ENCODE data around the gene AGPAT4.

AGPAT4 gene

DNA sequence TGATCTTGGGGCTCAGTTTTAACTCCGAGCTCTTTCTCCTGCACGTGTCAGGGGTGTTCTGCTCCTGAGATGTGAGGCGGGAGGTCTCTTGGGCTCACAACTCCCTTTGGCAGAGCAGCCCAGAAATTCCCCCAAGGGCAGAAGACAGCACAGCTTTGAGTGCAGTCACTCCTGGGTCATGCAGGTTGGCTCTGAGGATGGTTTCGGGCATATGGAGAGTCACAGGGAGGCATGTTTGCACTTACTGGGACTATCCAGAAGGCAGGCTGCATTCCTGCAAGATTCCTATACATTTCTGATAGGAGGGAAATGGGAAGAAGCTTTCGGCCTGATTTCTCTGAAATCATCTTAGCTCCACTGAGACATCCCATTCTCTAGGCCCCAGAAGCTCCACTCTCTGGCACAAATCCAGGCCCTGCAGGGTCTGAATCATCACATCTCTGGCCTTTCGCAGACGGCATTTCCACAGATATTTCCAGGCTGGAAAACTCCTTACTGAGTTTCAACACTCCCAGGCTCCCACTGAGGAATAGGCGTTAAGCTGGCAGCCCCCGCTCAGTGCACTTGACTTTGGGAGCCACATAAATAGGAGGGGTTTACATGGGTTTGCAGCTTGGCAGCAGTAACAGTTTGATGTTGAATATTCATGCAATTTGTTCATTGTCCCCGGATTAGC, 39.7 kb downstream of the AGPAT4 start:
- peak; percentile 81 for DNase-seq (ENCODE audit: low read depth)
- no peak overlapping the region for H3K4me3 ChIP-seq (ENCODE audit: low read length)
- TF ChIP-seq, protein P1, sequence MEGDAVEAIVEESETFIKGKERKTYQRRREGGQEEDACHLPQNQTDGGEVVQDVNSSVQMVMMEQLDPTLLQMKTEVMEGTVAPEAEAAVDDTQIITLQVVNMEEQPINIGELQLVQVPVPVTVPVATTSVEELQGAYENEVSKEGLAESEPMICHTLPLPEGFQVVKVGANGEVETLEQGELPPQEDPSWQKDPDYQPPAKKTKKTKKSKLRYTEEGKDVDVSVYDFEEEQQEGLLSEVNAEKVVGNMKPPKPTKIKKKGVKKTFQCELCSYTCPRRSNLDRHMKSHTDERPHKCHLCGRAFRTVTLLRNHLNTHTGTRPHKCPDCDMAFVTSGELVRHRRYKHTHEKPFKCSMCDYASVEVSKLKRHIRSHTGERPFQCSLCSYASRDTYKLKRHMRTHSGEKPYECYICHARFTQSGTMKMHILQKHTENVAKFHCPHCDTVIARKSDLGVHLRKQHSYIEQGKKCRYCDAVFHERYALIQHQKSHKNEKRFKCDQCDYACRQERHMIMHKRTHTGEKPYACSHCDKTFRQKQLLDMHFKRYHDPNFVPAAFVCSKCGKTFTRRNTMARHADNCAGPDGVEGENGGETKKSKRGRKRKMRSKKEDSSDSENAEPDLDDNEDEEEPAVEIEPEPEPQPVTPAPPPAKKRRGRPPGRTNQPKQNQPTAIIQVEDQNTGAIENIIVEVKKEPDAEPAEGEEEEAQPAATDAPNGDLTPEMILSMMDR (conservative IDR thresholded peaks at IDR 0.05; ENCODE audit: low read depth, low read length), result no peak

DNA sequence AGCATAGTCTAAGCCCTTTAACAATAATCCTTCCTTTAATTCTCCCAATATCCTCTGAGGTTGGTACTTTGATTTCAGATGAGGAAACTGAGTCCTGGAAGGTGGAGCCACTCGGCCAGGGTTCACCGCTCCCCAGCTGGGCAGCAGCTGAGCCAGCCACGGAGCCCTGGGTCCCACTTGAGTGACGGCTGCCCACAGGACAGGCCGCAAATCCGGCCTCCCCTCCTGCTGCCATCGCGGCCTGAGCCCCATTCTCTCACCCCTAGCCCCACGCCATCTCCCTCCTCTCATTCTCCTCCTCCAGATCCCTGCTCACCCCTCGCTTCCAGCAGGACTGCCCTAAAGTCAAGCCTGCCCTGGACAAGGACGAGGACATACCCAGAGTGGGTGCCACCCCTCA, 41.4 kb downstream of the AGPAT4 start:
- H3K4me3 ChIP-seq (ENCODE audit: low read length), result no peak overlapping the region
- TF ChIP-seq, protein P1 (conservative IDR thresholded peaks at IDR 0.05; ENCODE audit: low read depth, low read length), result no peak
- no peak for DNase-seq (ENCODE audit: low read depth)

DNA sequence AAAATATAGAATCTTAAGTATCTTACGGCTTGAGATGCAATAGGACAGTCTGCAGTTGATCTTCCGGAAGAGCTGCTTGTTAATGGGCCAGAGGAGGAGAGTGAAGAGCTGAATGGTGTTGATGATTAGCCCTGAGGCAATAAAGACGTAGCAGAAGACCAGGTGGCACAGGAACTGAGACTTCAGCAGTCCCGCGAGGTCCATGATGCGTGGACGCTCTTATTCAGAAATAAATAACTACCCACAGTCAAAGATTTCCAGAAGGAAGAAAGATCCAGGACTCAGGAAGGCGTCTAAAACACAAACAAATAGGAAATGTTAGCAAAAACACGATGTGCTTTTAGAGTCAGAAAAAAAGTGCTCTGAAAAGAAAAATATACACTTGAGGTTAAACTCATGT, 41.9 kb downstream of the AGPAT4 start:
- H3K4me3 ChIP-seq (ENCODE audit: low read length), result no peak overlapping the region
- TF ChIP-seq, protein P1 (conservative IDR thresholded peaks at IDR 0.05; ENCODE audit: low read depth, low read length), result no peak

DNA sequence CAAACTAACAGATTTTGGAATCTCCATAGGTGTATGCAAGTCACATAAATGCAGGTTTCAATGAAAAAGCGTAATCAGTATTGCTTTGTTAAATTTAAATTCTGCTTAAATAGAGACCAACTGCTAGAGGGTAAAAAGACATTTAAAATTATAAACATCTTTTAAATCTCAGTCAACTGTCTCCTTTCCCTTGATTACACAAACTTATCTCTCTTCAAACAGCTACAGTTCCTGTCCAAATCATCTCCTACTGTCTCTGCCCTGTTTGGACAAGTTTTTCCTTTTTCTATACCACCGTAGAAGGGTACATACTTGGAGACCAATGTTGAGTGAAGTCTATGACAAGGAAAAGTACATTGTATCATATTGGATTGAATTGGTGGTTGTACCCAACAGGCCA, 43.5 kb downstream of the AGPAT4 start:
- TF ChIP-seq, protein P1 (conservative IDR thresholded peaks at IDR 0.05; ENCODE audit: low read depth, low read length), result no peak
- no peak for DNase-seq (ENCODE audit: low read depth)
- H3K4me3 ChIP-seq (ENCODE audit: low read length), result no peak overlapping the region

More for the DNA sequence above, 41.9 kb downstream of the AGPAT4 start:
- DNase-seq (ENCODE audit: low read depth), result no peak

DNA sequence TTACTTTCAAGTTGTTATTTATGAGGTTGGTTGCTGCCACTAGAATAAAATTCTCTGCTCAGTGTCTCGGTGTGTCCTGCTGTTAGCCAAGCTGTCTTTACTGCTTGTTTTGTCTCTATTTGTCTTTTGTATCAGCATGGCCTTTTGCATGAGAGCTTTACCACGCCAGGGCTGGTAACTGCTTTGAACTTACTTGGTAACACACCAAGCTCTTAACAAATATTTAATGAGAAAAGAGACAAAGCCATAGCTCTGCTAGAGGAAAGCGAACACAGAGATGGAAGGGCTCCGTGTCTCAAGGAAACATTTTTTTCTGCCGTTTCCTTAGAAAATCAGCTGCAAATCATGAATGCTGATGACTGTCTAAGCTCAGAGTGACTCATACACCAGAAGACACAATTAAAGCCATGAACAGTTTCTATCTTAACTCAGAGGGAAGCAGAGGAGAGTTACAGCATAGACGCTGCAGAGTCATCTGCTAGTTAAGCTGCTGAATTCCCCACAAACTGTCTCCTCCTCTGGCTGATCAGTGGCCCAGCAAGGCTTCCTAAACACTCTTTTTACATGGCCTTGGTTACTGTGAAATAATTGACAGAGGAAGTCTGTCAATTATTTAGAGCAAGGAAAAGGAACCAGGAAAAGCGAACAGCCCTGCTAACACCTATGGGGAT, 44.8 kb downstream of the AGPAT4 start:
- H3K4me3 ChIP-seq (ENCODE audit: low read length), result no peak overlapping the region
- TF ChIP-seq, protein P1 (conservative IDR thresholded peaks at IDR 0.05; ENCODE audit: low read depth, low read length), result no peak
- DNase-seq (ENCODE audit: low read depth), result peak; percentile 89

DNA sequence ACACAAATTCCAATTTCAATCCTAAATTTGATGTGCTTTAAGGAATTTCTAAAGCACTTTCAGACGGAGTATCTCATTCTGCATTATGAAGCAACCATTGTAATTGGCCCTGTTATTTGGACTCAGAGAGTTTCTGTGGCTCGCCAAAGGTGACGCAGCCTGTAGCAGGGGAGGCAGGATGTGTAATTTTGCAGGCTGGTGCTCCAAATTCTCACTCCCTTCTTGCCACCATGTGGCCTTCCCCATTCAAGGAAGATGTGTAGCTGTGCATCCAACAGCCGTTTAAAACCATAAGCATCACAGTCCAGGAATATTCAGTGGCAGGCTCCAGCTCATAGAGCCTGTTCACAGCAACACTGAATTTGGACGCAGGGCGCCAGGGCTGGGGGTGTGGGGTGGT, 45.8 kb downstream of the AGPAT4 start:
- TF ChIP-seq, protein P1 (conservative IDR thresholded peaks at IDR 0.05; ENCODE audit: low read depth, low read length), result no peak
- no peak for DNase-seq (ENCODE audit: low read depth)
- no peak overlapping the region for H3K4me3 ChIP-seq (ENCODE audit: low read length)
